ENCODE measurements around the gene SUSD1.

The SUSD1 gene

DNA sequence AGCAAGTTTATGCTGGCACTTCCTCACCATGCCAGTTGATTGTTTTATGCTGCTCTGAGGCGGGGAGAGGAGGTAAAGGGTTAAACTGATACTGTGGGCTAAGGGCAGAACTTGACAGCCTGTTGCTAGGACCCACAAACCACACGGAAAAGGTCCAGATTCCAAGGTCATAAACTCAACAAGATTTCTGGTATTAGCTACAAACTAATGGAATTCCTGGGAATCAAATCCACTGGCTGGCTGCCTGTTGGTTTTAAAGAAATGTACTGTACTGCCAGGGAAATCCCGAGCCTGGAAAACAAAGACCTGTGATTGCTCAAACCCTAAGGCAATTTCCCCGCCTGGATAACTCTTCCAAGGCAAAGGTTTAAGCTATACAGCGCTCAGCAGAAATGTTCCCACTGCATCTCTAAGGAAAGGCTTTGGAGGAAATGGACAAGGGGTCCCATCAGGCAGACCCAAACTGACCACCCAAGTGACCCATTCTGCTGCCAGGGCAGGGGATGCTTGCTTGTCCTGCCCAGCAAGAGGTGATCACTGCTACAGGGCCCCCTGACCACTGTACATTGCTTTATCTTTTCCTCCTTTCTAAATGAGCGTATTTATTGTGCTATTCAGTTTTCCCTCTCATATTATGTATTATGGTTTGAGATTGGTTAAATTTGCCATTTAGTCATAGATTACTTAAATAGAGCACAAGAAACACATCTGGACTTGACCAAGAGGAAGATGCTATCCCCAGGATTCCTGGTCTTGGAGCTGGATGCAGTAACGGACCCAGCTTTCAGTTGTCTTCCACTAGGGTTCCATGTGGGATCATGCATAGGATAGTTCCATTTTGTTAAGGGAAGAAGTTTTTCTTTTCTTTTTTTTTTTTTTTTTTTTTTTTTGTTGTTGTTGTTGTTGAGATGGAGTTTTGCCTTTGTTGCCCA lies 124.3 kb downstream of the SUSD1 start:
- no peak overlapping the region for H3K4me3 ChIP-seq (ENCODE audit: low read length)
- DNase-seq (ENCODE audit: low read depth, low spot score): no peak

DNA sequence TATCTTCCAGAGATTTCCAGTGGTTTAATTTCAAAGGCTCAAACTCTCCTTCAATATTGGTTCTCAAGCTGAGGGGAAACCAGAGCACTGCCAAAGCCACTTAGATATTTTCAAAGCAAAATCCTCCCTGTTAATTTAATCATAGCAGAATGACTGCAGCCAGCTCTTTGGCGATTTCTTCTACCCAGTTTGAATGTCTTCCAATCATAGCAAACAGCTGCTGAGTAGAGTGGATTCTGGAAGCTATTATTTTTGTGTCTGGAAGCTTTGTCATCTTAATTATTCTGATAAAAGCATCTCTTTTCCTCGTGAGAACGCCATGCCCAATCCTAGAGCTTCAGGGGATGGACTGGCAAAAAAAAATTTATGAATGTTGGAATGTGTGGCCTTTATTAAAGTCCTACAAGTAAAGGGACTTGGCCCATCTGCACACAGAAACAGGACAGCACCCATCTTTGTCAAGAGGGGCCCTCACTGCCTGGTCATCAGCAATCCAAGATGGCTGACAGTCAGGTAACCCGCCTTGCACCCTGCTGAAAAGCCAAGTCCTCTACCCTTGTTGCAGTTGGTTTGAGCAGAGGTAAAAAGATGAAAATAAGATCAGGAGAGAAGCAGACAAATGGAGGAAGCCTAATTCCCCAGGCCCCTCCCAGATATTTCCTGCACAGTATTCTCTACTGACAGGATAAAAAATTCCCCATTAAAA lies 125.1 kb downstream of the SUSD1 start:
- no peak for DNase-seq (ENCODE audit: low read depth, low spot score)
- no peak overlapping the region for H3K4me3 ChIP-seq (ENCODE audit: low read length)

GRCh38 chr9:112048924-112049691 lies 126.0 kb downstream of the SUSD1 start:
- DNase-seq (ENCODE audit: low read depth, low spot score): no peak
- no peak overlapping the region for H3K4me3 ChIP-seq (ENCODE audit: low read length)

DNA sequence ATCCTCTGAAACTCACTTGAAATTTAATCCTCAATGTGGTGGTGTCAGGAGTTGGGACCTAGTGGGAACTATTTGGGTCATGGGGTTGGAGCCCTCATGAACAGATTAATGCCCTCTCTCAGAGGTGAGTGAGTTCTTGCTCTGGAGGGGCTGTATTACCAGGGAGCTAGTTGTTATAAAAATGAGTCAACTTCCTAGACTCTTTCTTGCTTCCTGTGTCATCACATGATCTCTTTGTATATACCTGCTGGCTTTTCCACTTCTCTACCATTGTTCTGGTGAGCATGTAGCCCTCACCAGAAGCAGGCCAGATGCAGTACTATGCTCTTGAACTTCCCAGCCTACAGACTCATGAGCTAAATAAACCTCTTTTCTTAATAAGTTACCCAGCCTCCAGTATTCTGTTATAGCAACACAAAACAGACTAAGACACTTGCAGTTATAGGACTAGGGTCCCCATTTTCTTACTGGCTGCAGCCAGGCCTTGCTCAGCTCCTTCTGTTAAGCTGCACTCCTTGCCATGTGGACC lies 127.5 kb downstream of the SUSD1 start:
- DNase-seq (ENCODE audit: low read depth, low spot score): no peak
- no peak overlapping the region for H3K4me3 ChIP-seq (ENCODE audit: low read length)

- no peak for DNase-seq (ENCODE audit: low read depth, low spot score)
- H3K4me3 ChIP-seq (ENCODE audit: low read length): no peak overlapping the region
Measured at GRCh38 chr9:112046181-112046580, 128.9 kb downstream of the SUSD1 start.

GRCh38 chr9:112044881-112045280 lies 130.2 kb downstream of the SUSD1 start:
- H3K4me3 ChIP-seq (ENCODE audit: low read length): no peak overlapping the region
- DNase-seq (ENCODE audit: low read depth, low spot score): no peak

- DNase-seq (ENCODE audit: low read depth, low spot score): no peak
Measured at GRCh38 chr9:112044186-112044585, 130.9 kb downstream of the SUSD1 start.

DNA sequence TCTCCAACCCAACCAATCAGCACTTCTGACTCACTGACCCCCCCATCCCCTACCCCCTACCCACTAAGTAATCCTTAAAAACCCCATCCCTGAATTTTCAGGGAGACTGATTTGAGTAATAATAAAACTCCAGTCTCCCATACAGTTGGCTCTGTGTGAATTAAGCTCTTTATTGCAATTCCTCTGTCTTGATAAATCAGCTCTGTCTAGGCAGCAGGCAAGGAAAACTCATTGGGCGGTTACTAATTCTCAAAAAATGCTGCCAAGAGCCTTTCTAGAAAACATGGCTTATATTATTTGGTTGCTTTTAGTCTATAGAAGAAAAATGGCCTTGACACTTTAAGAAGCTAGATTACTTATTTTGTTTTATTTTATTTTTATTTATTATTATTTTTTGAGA lies 131.7 kb downstream of the SUSD1 start:
- H3K4me3 ChIP-seq (ENCODE audit: low read length): no peak overlapping the region
- DNase-seq (ENCODE audit: low read depth, low spot score): no peak

More at GRCh38 chr9:112044186-112044585, 130.9 kb downstream of the SUSD1 start:
- H3K4me3 ChIP-seq (ENCODE audit: low read length): no peak overlapping the region

- no peak overlapping the region for H3K4me3 ChIP-seq (ENCODE audit: low read length)
- DNase-seq (ENCODE audit: low read depth, low spot score): no peak
Measured at GRCh38 chr9:112042769-112043168, 132.3 kb downstream of the SUSD1 start.

GRCh38 chr9:112042244-112042638 lies 132.9 kb downstream of the SUSD1 start:
- no peak overlapping the region for H3K4me3 ChIP-seq (ENCODE audit: low read length)
- DNase-seq (ENCODE audit: low read depth, low spot score): no peak

DNA sequence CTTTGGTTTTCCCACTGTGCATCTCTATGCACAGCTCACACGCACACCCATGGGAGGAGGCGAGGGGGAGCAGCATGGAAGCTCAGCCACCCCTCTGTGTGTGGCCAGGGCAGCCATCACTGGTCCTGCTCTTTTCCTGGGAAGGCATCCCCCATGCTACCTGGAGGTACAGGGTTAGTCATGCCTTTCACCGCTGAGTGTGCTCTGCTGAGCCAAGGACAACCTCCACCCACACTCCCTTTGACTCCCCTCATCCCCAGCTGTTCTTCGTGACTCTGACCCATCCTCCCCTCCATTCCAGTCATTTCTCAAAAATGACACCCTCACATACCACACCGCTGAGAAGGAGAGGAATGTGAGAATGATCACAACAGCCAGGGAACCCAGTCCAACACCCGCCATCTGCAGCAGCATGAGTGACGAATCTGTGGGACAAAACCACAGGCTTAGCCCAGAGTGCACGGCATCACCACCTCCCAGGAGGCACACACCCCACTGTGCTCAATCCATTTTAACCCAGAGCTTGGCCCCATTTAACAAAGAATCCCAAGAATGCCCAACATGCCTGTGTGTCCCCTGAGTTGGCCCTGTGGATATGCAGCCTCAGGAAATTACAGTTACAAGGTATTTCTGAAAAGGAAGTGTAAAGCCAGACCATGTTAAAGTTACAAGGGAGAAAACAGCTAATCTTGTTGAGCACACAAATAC lies 133.4 kb downstream of the SUSD1 start:
- no peak for DNase-seq (ENCODE audit: low read depth, low spot score)

GRCh38 chr9:112041199-112041535 lies 133.9 kb downstream of the SUSD1 start:
- no peak for DNase-seq (ENCODE audit: low read depth, low spot score)
- no peak overlapping the region for H3K4me3 ChIP-seq (ENCODE audit: low read length)

More for the DNA sequence above, 133.4 kb downstream of the SUSD1 start:
- H3K4me3 ChIP-seq (ENCODE audit: low read length): no peak overlapping the region

GRCh38 chr9:112038017-112038408 lies 137.1 kb downstream of the SUSD1 start:
- DNase-seq (ENCODE audit: low read depth, low spot score): peak; percentile 51
- H3K4me3 ChIP-seq (ENCODE audit: low read length): no peak overlapping the region

GRCh38 chr9:112037281-112038016 lies 137.6 kb downstream of the SUSD1 start:
- H3K4me3 ChIP-seq (ENCODE audit: low read length): no peak overlapping the region
- peak; percentile 98 for DNase-seq (ENCODE audit: low read depth, low spot score)

GRCh38 chr9:112035166-112035826 lies 139.8 kb downstream of the SUSD1 start:
- H3K4me3 ChIP-seq (ENCODE audit: low read length): no peak overlapping the region
- no peak for DNase-seq (ENCODE audit: low read depth, low spot score)

- no peak overlapping the region for H3K4me3 ChIP-seq (ENCODE audit: low read length)
Measured at GRCh38 chr9:112034216-112034611, 140.9 kb downstream of the SUSD1 start.

GRCh38 chr9:112033237-112034215 lies 141.6 kb downstream of the SUSD1 start:
- no peak overlapping the region for H3K4me3 ChIP-seq (ENCODE audit: low read length)
- no peak for DNase-seq (ENCODE audit: low read depth, low spot score)

More at GRCh38 chr9:112034216-112034611, 140.9 kb downstream of the SUSD1 start:
- no peak for DNase-seq (ENCODE audit: low read depth, low spot score)
